Measurements from ENCODE around the gene PLK5.

DNA sequence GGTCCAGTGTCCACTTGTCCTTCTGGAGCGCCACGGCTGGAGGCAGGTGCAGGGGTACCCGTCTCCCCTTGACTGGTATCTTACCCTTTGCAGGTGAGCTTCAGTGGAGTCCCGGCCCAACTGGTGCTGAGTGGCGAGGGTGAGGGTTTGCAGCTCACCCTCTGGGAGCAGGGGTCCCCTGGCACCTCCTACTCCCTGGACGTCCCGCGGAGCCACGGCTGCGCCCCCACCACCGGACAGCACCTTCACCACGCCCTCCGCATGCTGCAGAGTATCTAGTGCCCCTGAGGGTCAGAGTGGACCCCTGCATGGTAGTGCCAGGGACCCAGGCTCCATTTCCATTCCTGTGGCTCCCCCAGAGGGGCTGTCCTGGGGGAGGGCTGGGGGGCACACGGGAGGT, 11.1 kb downstream of the PLK5 start:
- TF ChIP-seq, protein P1, sequence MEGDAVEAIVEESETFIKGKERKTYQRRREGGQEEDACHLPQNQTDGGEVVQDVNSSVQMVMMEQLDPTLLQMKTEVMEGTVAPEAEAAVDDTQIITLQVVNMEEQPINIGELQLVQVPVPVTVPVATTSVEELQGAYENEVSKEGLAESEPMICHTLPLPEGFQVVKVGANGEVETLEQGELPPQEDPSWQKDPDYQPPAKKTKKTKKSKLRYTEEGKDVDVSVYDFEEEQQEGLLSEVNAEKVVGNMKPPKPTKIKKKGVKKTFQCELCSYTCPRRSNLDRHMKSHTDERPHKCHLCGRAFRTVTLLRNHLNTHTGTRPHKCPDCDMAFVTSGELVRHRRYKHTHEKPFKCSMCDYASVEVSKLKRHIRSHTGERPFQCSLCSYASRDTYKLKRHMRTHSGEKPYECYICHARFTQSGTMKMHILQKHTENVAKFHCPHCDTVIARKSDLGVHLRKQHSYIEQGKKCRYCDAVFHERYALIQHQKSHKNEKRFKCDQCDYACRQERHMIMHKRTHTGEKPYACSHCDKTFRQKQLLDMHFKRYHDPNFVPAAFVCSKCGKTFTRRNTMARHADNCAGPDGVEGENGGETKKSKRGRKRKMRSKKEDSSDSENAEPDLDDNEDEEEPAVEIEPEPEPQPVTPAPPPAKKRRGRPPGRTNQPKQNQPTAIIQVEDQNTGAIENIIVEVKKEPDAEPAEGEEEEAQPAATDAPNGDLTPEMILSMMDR (IDR thresholded peaks at IDR 0.05), result no peak
- TF ChIP-seq POLR2A (IDR thresholded peaks at IDR 0.05) (no peak), POLR2AphosphoS5 (IDR thresholded peaks at IDR 0.05) (no peak)

All from transverse colon (tissue), 4 donors.